Colonic mucosa (tissue), 4 donors: ENCODE measurements around the gene CPEB2. TPM values are rescaled to one million over a fixed set of nuclear protein-coding genes. Genes with fewer than 3 reads are reported as not detected.
A peak's percentile ranks its signal among the peaks of the same experiment; 100 is the strongest.

Experiments
- DNase-seq: peaks from one replicate; pipeline ENCODE4 v3.0.0-alpha.2; 2020
- H3K27ac ChIP-seq: fragments of 200-600 bp; one replicate; pipeline ENCODE4 v1.8.0; 2021
- H3K27me3 ChIP-seq: fragments of 200-600 bp; one replicate; pipeline ENCODE4 v1.8.0; 2021
- H3K36me3 ChIP-seq: fragments of 200-600 bp; one replicate; pipeline ENCODE4 v1.8.0; 2021
- H3K4me1 ChIP-seq: fragments of 200-600 bp; one replicate; pipeline ENCODE4 v1.8.0; 2021; ENCODE audit warnings: mild to moderate bottlenecking
- H3K4me3 ChIP-seq: fragments of 200-600 bp; one replicate; pipeline ENCODE4 v1.8.0; 2021
- H3K9ac ChIP-seq, 2 donors: one replicate each; pipeline ENCODE4 v1.7.0; 2013; ENCODE audit warnings: control low read depth in 2 of 2, low read depth in 2 of 2, low read length in 2 of 2
- H3K9me3 ChIP-seq: fragments of 200-600 bp; one replicate; pipeline ENCODE4 v1.8.0; 2021
- intact Hi-C: fragments of 100-400 bp; cut with DNase I; formaldehyde crosslinking; loops from one replicate; pipeline ENCODE4 v1.14.1; 2022
- total RNA-seq, 2 donors: library from RNA; stranded (reverse); fragmentation: NEBNext Ultra II Directional in 1 of 2; extraction: Animal tissue kit (Norgen Biotek cat#: 25700) in 1 of 2; gene quantifications; one replicate each; pipeline ENCODE4 v1.2.1, GENCODE V29; 2021
- TF ChIP-seq, protein P1 (sequence below): fragments of 200-600 bp; IDR thresholded peaks from one replicate; pipeline ENCODE4 v1.8.0; 2022; ENCODE audit warnings: antibody characterized with exemption, mild to moderate bottlenecking
- donor health status: healthy.
- donor health status: DM: no; HTN: no; CAD: no.
- donor health status: DM: no; HTN: no; CAD: no.

The CPEB2 gene
- total RNA-seq, 2 donors from 2014 or later = 12.0 to 30.8 TPM

DNA sequence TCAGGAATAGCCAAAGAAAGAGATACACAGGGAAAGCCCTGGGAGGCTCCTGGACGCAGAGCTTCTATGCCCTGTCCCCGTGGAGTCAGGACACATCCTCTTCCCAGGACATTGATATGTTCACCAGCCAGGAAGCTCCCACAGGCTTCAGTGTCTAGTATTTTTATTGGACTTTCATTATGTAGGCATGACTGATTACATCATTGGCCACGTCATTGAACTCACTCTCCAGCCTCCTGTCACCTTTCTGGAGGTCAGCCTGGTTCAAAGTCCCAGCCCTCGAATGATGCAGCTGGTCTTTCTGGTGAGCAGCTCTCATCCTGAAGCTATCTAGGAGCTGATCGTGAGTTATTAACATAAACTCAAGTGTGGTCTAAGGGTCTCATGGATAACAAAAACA lies 104.1 kb downstream of the CPEB2 start:
- Histone ChIP-seq H3K4me1 (no peaks in the 10 kb centered on the region), H3K27ac (no peak overlapping the region), H3K27me3 (no peaks in the 10 kb centered on the region), H3K4me3 (no peak overlapping the region), H3K36me3 (no peaks in the 10 kb centered on the region), H3K9me3 (no peaks in the 10 kb centered on the region), H3K9ac (no peak overlapping the region)
- intact Hi-C loops = no loop called here
- DNase-seq = no peak
- TF ChIP-seq, protein P1, sequence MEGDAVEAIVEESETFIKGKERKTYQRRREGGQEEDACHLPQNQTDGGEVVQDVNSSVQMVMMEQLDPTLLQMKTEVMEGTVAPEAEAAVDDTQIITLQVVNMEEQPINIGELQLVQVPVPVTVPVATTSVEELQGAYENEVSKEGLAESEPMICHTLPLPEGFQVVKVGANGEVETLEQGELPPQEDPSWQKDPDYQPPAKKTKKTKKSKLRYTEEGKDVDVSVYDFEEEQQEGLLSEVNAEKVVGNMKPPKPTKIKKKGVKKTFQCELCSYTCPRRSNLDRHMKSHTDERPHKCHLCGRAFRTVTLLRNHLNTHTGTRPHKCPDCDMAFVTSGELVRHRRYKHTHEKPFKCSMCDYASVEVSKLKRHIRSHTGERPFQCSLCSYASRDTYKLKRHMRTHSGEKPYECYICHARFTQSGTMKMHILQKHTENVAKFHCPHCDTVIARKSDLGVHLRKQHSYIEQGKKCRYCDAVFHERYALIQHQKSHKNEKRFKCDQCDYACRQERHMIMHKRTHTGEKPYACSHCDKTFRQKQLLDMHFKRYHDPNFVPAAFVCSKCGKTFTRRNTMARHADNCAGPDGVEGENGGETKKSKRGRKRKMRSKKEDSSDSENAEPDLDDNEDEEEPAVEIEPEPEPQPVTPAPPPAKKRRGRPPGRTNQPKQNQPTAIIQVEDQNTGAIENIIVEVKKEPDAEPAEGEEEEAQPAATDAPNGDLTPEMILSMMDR = no peak

DNA sequence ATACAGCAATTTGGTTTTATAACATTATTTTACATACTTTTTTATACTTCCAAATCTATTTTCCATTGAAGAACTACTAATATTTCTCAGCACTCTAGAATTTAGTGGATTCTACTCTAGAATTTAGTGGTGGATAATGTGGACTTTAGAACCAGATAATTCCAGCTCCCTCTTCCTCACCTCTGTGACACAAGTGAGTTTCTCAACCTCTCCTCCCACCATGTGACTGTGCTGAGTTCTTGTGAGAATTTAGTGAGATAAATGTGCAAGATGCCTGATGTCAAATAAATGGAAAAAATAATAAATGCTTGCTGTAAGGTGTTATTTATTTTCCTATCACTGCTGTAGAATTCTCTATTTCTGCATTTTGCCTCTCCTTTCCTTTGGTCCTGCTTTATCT lies 107.3 kb downstream of the CPEB2 start:
- no peak overlapping the region for H3K9ac ChIP-seq

DNA sequence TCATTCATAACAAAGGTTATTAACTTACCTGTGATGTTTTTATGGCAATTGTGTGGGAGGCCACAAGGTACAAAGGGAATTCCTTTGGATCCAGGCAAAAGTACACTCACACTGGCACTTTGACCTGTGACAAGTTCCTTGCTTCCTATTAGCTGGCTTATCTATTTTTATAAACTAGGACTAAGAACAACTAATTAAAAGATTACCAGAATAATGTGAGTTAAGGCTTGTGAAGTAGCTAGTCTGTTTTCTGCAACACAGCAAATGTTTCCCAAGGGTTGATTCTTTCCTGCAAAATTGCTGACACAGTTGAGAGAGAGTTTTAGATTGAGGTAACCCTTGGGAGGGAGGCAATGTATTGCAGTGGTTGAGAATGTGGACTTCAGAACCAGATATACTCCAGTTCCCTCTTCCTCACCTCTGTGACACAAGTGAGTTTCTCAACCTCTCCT lies 107.9 kb downstream of the CPEB2 start:
- H3K4me1 ChIP-seq = no peaks in the 10 kb centered on the region
- H3K27me3 ChIP-seq = no peaks in the 10 kb centered on the region
- intact Hi-C loops = no loop called here
- H3K9ac ChIP-seq = no peak overlapping the region
- no peak overlapping the region for H3K27ac ChIP-seq
- H3K4me3 ChIP-seq = no peak overlapping the region
- TF ChIP-seq, protein P1 = no peak
- no peaks in the 10 kb centered on the region for H3K9me3 ChIP-seq
- H3K36me3 ChIP-seq = no peaks in the 10 kb centered on the region
- DNase-seq = peak; percentile 19

More for the DNA sequence above, 107.3 kb downstream of the CPEB2 start:
- H3K9me3 ChIP-seq = no peaks in the 10 kb centered on the region
- no peak for DNase-seq
- no peaks in the 10 kb centered on the region for H3K36me3 ChIP-seq
- intact Hi-C loops = no loop called here
- H3K27ac ChIP-seq = no peak overlapping the region
- no peaks in the 10 kb centered on the region for H3K4me1 ChIP-seq
- TF ChIP-seq, protein P1 = no peak
- no peak overlapping the region for H3K4me3 ChIP-seq
- H3K27me3 ChIP-seq = no peaks in the 10 kb centered on the region

DNA sequence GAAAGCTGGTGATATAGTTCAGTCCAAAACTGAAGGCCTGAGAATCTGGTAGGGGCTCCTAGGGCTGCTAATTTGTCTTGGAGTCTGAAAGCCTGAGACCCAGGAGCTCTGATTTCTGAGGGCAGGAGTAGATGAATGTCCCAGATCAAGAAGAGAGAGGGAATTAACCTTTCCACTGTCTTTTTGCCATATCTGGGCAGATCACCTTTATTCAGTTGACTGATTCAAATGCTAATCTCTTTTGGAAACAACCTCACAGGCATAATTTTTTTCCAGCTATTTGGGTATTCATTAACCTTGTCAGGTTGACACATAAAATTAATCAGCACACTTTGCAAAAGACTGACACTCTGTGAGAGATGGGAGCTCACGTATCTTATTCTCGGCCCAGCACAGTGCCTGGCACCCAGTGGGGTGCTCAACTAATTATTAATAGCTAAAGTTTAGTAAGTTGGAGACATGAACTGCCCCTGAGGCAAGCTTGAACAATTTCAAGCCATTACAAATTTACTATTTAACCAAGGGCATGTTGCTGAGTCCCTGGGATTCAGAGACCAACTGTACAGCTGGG lies 114.3 kb downstream of the CPEB2 start:
- intact Hi-C loops = no loop called here
- Histone ChIP-seq H3K4me3 (no peak overlapping the region), H3K4me1 (no peaks in the 10 kb centered on the region), H3K36me3 (no peaks in the 10 kb centered on the region), H3K9me3 (no peaks in the 10 kb centered on the region), H3K9ac (no peak overlapping the region), H3K27ac (no peak overlapping the region), H3K27me3 (no peaks in the 10 kb centered on the region)
- TF ChIP-seq, protein P1 = no peak
- DNase-seq = no peak

DNA sequence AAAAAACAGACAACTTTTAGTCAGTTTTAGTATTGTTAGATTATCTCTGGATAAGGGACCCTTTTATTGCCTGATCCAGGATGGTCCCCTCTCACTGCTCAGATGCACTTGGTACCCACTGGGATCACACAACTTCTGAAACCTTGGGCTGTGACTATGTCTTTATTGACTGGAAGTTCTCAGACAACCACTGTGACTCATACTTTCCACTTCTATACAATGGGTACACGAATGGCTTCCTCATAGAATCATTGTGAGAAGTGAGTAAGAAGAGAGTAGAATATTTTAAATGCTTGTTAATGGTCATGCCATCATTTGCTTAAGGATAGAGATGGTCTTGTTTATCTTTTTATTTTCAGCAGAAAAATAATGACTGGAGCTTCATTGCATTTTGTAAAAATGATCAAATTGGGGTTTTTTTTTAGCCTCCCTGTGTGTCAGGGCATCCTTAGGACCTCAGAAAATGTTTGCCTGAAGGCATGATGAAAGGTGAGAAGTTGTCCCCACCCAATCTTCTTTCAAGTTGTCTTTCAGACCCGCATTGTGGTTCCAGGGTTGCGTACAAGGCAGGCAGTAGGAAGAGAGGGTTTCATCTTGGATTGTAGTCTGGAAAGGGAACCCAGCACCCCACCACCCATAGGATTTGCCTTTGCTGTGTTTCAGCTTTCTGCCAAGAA lies 115.1 kb downstream of the CPEB2 start:
- Histone ChIP-seq H3K9ac (no peak overlapping the region), H3K4me3 (no peak overlapping the region), H3K27me3 (no peaks in the 10 kb centered on the region), H3K36me3 (no peaks in the 10 kb centered on the region), H3K9me3 (no peaks in the 10 kb centered on the region), H3K4me1 (no peaks in the 10 kb centered on the region), H3K27ac (no peak overlapping the region)
- TF ChIP-seq, protein P1 = no peak
- intact Hi-C loops = no loop called here
- DNase-seq = no peak
